HG02610 (cell line): ENCODE data around the gene APOBEC3H.
"Not testable (repeated sequence)": the region's sequence is repeated elsewhere in the genome, so short reads cannot be mapped to it uniquely, and the experiment has no call there.

Source experiments
- ATAC-seq: cut with Tn5 transposase; IDR thresholded peaks from one replicate; pipeline ENCODE4 v1.9.1; 2021; ENCODE audit warnings: mild to moderate bottlenecking, moderate library complexity; ENCODE audit not compliant: unreplicated experiment

APOBEC3H gene

GRCh38 chr22:39097098-39098020, at the start of gene APOBEC3H:
Gene APOBEC3H, plus strand, starts transcription at chr22:39097244. Its CDS starts 3,035 bp downstream, at chr22:39100279.
- no peak for ATAC-seq

- not testable (repeated sequence) for ATAC-seq
Observed at GRCh38 chr22:39049486-39049885, 47.6 kb upstream of the APOBEC3H start.

DNA sequence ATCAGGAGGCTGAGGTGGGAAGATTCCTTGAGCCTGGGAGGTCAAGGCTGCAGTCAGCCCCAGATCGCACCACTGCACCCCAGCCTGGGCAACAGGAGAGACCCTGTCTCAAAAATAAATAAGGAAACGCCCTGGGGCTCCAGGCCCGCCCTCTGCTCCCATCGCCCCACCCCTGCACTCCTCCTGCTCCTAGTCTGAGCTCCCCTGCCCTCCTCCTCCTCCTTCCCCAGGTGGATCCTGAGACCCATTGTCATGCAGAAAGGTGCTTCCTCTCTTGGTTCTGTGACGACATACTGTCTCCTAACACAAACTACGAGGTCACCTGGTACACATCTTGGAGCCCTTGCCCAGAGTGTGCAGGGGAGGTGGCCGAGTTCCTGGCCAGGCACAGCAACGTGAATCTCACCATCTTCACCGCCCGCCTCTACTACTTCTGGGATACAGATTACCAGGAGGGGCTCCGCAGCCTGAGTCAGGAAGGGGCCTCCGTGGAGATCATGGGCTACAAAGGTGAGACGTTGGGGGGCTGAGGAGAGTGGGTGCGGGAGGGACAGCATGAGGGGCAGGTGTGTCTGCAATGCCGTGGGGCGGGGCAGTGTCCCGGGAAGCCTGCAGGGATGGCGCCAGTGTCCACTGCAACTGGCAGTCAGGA, 45.1 kb upstream of the APOBEC3H start:
- ATAC-seq: not testable (repeated sequence)

DNA sequence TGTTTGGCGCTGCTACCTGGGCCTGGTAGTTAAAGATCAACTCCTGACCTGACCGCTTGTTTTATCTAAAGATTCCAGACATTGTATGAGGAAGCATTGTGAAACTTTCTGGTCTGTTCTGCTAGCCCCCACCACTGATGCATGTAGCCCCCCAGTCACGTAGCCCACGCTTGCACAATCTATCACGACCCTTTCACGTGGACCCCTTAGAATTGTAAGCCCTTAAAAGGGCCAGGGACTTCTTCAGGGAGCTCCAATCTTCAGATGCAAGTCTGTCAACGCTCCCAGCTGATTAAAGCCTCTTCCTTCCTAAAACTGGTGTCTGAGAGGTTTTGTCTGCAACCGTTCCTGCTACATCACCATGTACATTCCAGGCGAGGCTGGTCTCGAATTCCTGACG, 41.4 kb upstream of the APOBEC3H start:
- ATAC-seq: no peak

- not testable (repeated sequence) for ATAC-seq
Observed at GRCh38 chr22:39061290-39061689, 35.8 kb upstream of the APOBEC3H start.

DNA sequence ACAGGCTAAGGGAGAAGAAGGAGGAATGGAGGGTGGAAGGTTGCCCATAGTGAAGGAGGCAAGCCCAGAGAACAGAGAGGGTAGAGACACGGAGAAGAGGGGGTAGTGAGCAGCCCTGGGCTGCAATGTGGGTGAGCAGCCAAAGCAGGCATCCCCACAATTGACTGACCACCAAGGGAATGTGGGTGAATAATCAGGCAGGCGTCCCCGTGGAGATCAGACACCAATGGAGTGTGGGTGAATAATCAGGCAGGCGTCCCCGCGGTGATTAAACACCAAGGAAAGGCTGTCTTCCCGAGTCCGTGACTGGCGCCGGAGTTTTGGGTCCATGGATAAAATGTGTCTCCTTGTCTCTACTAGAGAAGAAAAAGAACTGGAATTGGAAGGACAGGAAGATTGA, 35.1 kb upstream of the APOBEC3H start:
- not testable (repeated sequence) for ATAC-seq

DNA sequence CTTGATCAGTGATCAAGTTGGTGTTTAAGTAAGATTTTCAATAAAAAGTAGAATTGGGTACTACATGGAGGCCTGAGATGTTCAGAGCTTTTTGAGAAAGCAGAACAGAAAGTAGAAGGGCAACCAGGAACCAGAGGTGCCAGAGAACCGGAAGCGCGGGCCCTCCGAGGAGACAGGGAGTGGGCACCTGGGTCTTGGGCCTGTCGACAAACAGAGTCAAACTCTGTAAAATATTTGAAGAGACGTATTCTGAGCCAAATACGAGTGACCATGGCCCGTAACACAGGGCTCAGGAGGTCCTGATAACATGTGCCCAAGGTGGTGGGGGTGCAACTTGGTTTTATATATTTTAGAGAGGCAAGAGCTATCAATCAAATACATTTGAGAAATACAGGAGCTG, 33.1 kb upstream of the APOBEC3H start:
- ATAC-seq: not testable (repeated sequence)

DNA sequence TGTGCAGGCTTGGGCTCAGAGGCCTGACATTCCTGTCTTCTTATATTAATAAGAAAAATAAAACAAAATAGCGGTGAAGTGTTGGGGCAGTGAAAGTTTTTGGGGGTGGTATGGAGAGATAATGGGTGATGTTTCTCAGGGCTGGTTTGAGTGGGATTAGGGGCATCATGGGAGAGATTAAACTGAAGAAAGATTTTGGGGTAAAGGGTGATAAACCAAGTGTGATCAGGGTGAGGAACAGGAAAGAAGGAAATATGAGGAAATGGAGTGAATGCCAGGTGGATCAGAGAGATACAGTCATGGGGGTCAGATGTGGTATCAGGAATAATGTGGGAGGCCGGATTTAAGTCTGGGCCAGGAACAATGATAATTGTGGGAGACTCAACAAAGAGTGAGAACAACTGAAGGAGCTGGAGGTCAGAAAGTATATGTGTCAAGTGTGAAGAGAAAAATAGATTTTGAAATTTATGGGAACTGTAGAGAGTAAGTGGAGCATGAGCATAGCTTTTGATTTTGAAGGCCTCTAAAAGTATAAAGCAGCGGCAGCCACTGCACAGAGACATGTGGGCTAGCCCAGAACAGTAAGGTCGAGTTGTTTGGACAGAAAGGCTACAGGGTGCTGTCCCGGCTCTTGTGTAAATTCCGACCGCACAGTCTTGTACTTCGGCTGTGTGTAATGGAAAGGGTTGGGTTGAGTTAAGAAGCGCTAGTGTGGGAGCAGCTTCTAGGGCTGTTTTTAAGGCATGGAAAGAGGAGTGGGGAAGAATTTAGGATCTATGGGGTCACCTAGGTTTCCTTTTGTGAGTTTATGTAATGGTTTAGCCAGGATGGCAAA, 30.4 kb upstream of the APOBEC3H start:
- peak; percentile 40 for ATAC-seq

DNA sequence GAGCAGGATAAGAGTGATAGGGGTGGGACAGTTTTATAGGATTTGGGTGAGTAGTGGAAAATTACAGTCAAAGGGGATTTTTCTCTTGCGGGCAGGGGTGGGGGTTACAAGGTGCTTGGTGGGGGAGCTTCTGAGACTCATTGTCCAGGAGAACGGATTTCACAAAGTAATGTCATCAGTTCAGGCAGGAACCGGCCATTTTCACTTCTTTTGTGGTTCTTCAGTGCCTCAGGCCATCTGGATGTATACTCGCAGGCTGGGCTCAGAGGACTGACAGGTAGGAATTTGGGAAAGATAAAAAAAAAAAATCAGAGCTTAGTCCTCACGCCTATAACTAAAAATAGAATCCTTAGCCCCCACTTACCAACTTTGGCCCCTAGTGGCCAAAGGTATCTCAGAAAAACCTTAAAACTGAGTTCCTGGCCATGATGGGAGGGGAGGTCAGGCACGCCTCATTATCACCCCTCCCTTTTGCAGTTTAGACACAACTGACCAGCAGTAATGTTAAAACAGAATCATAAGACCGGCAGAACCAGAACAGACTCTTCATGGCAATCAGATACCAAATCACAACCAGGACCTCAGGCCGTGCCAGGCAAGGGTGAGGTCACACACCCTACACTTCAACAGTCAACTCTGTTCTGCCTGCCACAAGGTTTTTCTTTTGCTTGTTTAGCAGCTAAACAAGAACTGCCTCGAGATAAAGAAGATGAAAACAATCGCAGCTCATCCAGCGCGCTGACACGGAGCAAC, 28.8 kb upstream of the APOBEC3H start:
- ATAC-seq: no peak

- ATAC-seq: no peak
Observed at GRCh38 chr22:39070186-39070585, 26.9 kb upstream of the APOBEC3H start.

DNA sequence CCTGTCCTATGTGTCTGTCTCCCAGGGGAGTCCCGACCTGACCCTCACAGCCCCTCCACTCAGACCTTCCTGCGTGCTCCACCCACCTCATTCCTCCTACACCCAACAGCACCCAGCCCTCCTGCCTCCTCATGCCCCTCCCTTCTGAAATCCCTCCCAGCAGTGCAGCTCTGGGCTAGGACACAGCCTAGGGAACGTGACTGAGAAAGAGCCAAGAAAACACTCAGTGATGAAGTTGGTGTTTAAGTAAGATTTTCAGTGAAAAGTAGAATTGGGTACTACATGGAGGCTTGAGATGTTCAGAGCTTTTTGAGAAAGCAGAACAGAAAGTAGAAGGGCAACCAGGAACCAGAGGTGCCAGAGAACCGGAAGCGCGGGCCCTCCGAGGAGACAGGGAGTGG, 24.5 kb upstream of the APOBEC3H start:
- not testable (repeated sequence) for ATAC-seq

- no peak for ATAC-seq
Observed at GRCh38 chr22:39073981-39074380, 23.1 kb upstream of the APOBEC3H start.

GRCh38 chr22:39076155-39077025, 20.7 kb upstream of the APOBEC3H start:
- ATAC-seq: not testable (repeated sequence)

- ATAC-seq: peak; percentile 75
Observed at GRCh38 chr22:39077026-39077840, 19.8 kb upstream of the APOBEC3H start, which contains the start of gene APOBEC3G. Gene APOBEC3G, plus strand, starts transcription at chr22:39077275. Its CDS starts 87 bp downstream, at chr22:39077362.

DNA sequence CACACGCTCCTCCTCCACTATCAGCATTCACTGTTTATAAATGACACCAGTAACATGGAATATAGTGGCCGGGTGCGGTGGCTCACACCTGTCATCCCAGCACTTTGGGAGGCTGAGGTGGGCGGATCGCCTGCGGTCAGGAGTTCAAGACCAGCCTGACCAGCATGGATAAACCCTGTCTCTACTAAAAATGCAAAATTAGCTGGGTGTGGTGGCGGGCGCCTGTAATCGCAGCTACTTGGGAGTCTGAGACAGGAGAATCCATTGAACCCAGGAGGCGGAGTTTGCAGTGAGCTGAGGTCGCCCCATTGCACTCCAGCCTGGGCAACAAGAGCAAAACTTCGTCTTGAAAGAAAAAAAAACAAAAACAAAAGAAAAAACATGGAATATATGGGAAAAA, 19.1 kb upstream of the APOBEC3H start:
- ATAC-seq: not testable (repeated sequence)

DNA sequence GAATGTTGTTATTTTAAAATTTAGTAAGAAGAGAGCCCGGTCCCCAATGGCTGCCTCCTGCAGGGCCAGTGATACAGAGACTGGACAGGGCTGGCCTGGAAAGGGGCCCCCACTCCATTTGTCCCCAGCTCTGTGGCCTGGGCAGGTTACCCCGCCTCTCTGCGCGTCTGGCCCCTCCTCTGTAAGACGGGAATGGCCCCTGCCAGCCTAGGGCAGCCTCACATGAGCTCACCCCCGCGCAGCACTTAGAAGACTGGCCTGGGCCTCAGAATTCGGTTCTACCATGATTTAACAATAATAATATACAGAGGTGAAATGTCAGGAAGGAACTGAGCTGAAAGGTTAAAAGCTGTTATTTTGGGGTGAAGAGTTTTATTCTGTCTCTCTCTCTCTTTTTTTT, 18.7 kb upstream of the APOBEC3H start:
- ATAC-seq: no peak

DNA sequence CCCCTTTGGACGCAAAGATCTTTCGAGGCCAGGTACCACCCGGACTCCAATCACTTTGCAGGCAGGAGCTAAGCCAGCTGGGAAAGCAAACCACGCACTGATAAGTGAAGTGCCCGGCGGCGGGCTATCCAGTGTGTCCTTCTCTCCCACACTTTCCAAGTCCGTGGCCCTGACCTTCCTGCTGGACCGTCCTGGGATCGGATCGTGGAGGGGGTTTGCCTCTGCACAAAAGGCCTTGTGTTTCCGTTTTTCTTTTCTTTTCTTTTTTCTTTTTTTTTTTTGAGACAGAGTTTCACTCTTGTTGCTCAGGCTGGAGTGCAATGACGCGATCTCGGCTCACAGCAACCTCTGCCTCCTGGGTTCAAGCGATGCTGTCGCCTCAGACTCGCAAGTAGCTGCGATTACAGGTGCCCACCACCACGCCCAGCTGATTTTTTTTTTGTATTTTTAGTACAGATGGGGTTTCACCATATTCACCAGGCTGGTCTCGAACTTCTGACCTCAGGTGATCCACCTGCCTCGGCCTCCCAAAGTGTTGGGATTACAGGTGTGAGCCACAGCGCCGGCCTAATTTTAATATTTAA, 17.9 kb upstream of the APOBEC3H start:
- ATAC-seq: not testable (repeated sequence)
